ENCODE data around the gene SNX8. TPM values are rescaled to one million over a fixed set of nuclear protein-coding genes. Genes with fewer than 3 reads are reported as not detected.

SNX8 gene
- total RNA-seq, 1 donor from 2014 or later, result 3.3 TPM

- FAIRE-seq (no peak), DNase-seq (ENCODE audit: low spot score in 2 of 2) (no peak)
Measured at GRCh38 chr7:2211259-2211880, 102.9 kb downstream of the SNX8 start.

- FAIRE-seq, result no peak
- DNase-seq (ENCODE audit: low spot score in 2 of 2), result no peak
Measured at GRCh38 chr7:2210551-2211258, 103.5 kb downstream of the SNX8 start.

GRCh38 chr7:2209961-2210323 is 104.3 kb downstream of the SNX8 start:
- no peak for DNase-seq (ENCODE audit: low spot score in 2 of 2)
- no peak for FAIRE-seq

GRCh38 chr7:2209146-2209960 is 104.9 kb downstream of the SNX8 start:
- FAIRE-seq (no peak), DNase-seq (ENCODE audit: low spot score in 2 of 2) (peak; percentile 75 to 92)

GRCh38 chr7:2208712-2209111 is 105.5 kb downstream of the SNX8 start:
- FAIRE-seq, result no peak
- DNase-seq (ENCODE audit: low spot score in 2 of 2), result no peak

GRCh38 chr7:2205036-2205780 is 109.0 kb downstream of the SNX8 start:
- no peak for DNase-seq (ENCODE audit: low spot score in 2 of 2)
- FAIRE-seq, result no peak

GRCh38 chr7:2204446-2204845 is 109.8 kb downstream of the SNX8 start:
- FAIRE-seq (no peak), DNase-seq (ENCODE audit: low spot score in 2 of 2) (no peak)

GRCh38 chr7:2203766-2204300 is 110.4 kb downstream of the SNX8 start:
- no peak for DNase-seq (ENCODE audit: low spot score in 2 of 2)
- FAIRE-seq, result no peak

GRCh38 chr7:2202901-2203765 is 111.1 kb downstream of the SNX8 start:
- DNase-seq (ENCODE audit: low spot score in 2 of 2), result no peak
- FAIRE-seq, result no peak

GRCh38 chr7:2202361-2202761 is 111.9 kb downstream of the SNX8 start:
- DNase-seq (ENCODE audit: low spot score in 2 of 2), result no peak
- no peak for FAIRE-seq

Other genes starting within 250 kb of the SNX8 start
- 37.1 TPM for gene MAD1L1, start 81.5 kb downstream of the SNX8 start, total RNA-seq
- gene MRM2, start 72.2 kb downstream of the SNX8 start, total RNA-seq, result 15.9 TPM
- 15.5 TPM for gene NUDT1, start 72.2 kb downstream of the SNX8 start, total RNA-seq
- gene EIF3B, start 40.4 kb upstream of the SNX8 start, total RNA-seq, result 62.8 TPM
- gene CHST12, start 89.2 kb upstream of the SNX8 start, total RNA-seq, result 2.0 TPM
- gene GRIFIN, start 162.0 kb upstream of the SNX8 start, total RNA-seq, result not detected
- gene LFNG, start 205.3 kb upstream of the SNX8 start, total RNA-seq, result 9.4 TPM
- gene BRAT1, start 241.1 kb upstream of the SNX8 start, total RNA-seq, result 16.7 TPM
- gene IQCE, start 244.5 kb upstream of the SNX8 start, total RNA-seq, result 17.9 TPM